GM12891 (cell line): ENCODE results near the gene C17orf67.

ENCODE experiments used
- PAX5 ChIP-seq: IDR thresholded peaks from 2 replicates; pipeline ENCODE4 v1.6.1; 2011; ENCODE audit warnings: low read length, moderate library complexity, mild to moderate bottlenecking; ENCODE audit not compliant: insufficient read depth, severe bottlenecking
- POLR2A ChIP-seq: IDR thresholded peaks from 2 replicates; pipeline ENCODE4 v1.6.1; 2011; ENCODE audit warnings: low read depth, low read length, control low read depth
- POLR2AphosphoS5 ChIP-seq: IDR thresholded peaks from 2 replicates; pipeline ENCODE4 v1.6.1; 2011; ENCODE audit warnings: low read depth, low read length, control low read depth
- POU2F2 ChIP-seq: IDR thresholded peaks from 2 replicates; pipeline ENCODE4 v1.6.1; 2011; ENCODE audit warnings: low read depth, mild to moderate bottlenecking, control low read depth, low read length, moderate library complexity
- SPI1 ChIP-seq: IDR thresholded peaks from 2 replicates; pipeline ENCODE4 v1.6.1; 2011; ENCODE audit warnings: low read depth, low read length, control low read depth
- TAF1 ChIP-seq: IDR thresholded peaks from 2 replicates; pipeline ENCODE4 v1.6.1; 2011; ENCODE audit warnings: low read depth, low read length, control low read depth

DNA sequence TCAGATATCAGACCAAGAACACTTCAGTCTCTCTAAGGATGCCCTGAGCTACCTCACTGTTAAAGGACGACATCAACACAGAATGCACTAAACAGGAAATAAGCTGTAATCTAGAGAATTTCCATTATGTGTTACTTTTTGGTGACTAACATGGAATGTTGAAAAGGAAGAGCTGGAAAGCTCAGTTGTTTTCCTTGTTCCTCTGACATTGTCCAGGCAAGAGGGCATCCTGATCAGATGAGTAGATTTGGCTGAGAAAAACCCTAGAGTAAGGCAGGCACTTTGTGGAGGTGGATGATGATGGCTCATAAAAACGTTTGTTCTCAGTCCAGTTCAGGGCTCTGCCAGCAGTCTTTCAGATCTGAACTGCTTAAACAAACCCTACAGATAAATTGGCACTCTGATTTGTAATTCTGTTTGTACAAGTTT is 34.2 kb upstream of the C17orf67 start:
- TF ChIP-seq POLR2A (no peak), POLR2AphosphoS5 (no peak), SPI1 (no peak), TAF1 (no peak), PAX5 (no peak), POU2F2 (no peak)
